GM12892 (cell line): Measurements from ENCODE around the gene KCNIP4.

Experiments used
- POLR2A ChIP-seq: IDR thresholded peaks from 2 replicates; pipeline ENCODE4 v1.6.1; 2011; ENCODE audit warnings: low read depth, low read length, control low read depth
- POLR2AphosphoS5 ChIP-seq: IDR thresholded peaks from 2 replicates; pipeline ENCODE4 v1.6.1; 2011; ENCODE audit warnings: low read depth, low read length, control low read depth
- TAF1 ChIP-seq: IDR thresholded peaks from 2 replicates; pipeline ENCODE4 v1.6.1; 2011; ENCODE audit warnings: low read depth, mild to moderate bottlenecking, control low read depth, low read length, borderline replicate concordance

DNA sequence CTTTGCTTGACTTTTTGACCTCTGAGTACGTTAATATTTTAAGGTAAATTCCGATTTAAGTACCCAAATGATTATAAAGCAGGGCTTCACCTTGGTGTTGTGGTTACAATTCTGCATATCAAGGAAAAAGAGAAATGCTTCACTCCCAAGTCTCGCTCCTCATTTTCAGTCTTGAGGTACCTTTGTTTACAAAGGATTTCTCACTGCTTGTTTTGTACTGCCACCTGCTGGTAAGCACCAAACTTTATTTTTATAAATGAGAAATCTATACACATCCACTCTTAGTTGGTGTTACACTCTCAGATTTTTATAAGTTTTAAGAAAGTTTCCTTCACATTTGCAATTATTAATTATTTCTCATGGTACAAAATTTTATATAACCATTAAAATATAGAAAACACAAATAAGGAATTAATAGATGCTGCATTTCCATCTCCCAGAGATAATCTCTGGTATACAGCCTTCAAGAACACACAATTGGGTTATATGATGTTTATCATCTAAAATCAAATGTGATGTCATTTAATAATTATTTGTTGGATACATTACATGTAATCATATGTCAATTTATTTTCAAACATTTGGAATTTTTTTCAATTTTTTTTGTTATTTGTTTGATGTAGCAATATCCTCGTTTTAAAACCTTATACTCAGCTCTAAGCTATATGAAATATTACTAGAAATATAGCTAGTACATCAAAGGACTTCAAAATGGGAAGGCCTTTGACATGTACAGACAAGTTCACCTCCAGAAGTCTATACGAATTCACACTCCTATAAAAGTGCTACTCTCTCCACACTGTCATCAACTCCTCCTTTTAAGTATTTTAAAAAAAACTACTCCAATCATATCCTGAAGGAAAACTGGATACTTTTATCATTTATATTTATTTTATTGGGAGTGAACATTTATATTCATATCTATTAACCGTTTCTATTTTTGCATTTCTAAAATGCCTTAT, 179.9 kb downstream of the KCNIP4 start:
- TF ChIP-seq POLR2AphosphoS5 (no peak), POLR2A (no peak), TAF1 (no peak)
